Mesenchymal stem cell (in vitro differentiated cells and primary cell): ENCODE results near the gene MBD3.

ENCODE experiments used
- DNase-seq: peaks from one replicate; pipeline ENCODE4 v3.0.0-alpha.2; 2013
- H2AFZ ChIP-seq: one replicate; pipeline ENCODE4 v1.6.1; 2013; ENCODE audit warnings: low read depth, mild to moderate bottlenecking, control low read depth, inconsistent platforms, low read length, moderate library complexity
- H2AK5ac ChIP-seq: 2 replicates; pipeline ENCODE4 v1.6.1; 2013; ENCODE audit warnings: low read length, moderate library complexity, mild to moderate bottlenecking, inconsistent platforms; ENCODE audit not compliant: severe bottlenecking
- H2BK120ac ChIP-seq: one replicate; pipeline ENCODE4 v1.6.1; 2013; ENCODE audit warnings: low read depth, mild to moderate bottlenecking, inconsistent platforms, low read length, moderate library complexity
- H2BK12ac ChIP-seq, 2 experiments: one replicate each; pipeline ENCODE4 v1.6.1; 2013; ENCODE audit warnings: inconsistent platforms in 2 of 2, low read length in 2 of 2, mild to moderate bottlenecking in 2 of 2, moderate library complexity in 2 of 2, control low read depth in 1 of 2
- H2BK15ac ChIP-seq: one replicate; pipeline ENCODE4 v1.6.1; 2013; ENCODE audit warnings: mild to moderate bottlenecking, low read depth, inconsistent platforms; ENCODE audit not compliant: poor library complexity, severe bottlenecking
- H2BK5ac ChIP-seq: 2 replicates; pipeline ENCODE4 v1.6.1; 2013; ENCODE audit warnings: low read depth, mild to moderate bottlenecking, low read length, control low read depth, inconsistent platforms; ENCODE audit not compliant: poor library complexity, severe bottlenecking
- H3K14ac ChIP-seq, 2 experiments: one replicate each; pipeline ENCODE4 v1.6.1; 2013; ENCODE audit warnings: inconsistent platforms in 2 of 2, low read length in 2 of 2, control low read depth in 1 of 2, mild to moderate bottlenecking in 1 of 2, moderate library complexity in 1 of 2
- H3K18ac ChIP-seq, 2 experiments: one replicate each; pipeline ENCODE4 v1.6.1; 2013; ENCODE audit warnings: inconsistent platforms in 2 of 2, low read length in 2 of 2, control low read depth in 1 of 2, low read depth in 1 of 2, mild to moderate bottlenecking in 1 of 2
- H3K23ac ChIP-seq, 2 experiments: one replicate each; pipeline ENCODE4 v1.6.1; 2013; ENCODE audit warnings: inconsistent platforms in 2 of 2, low read length in 2 of 2, mild to moderate bottlenecking in 2 of 2, moderate library complexity in 2 of 2, control low read depth in 1 of 2
- H3K27ac ChIP-seq: 2 replicates; pipeline ENCODE4 v1.5.1; 2013; ENCODE audit warnings: mild to moderate bottlenecking, moderate library complexity, low read length, control low read depth, inconsistent platforms; ENCODE audit not compliant: poor library complexity, severe bottlenecking
- H3K27me3 ChIP-seq, 2 experiments: 2 replicates each; pipeline versions ENCODE4 v1.6.1 to v1.7.0; 2013; ENCODE audit warnings: low read length in 2 of 2, mild to moderate bottlenecking in 2 of 2, moderate library complexity in 2 of 2, control low read depth in 1 of 2, inconsistent platforms in 1 of 2; ENCODE audit not compliant: control insufficient read depth in 1 of 2, insufficient read depth in 1 of 2
- H3K36me3 ChIP-seq, 2 experiments: 2 replicates each; pipeline versions ENCODE4 v1.6.1 to v1.7.0; 2013; ENCODE audit warnings: low read length in 2 of 2, control low read depth in 1 of 2, inconsistent platforms in 1 of 2, low read depth in 1 of 2, mild to moderate bottlenecking in 1 of 2; ENCODE audit not compliant: insufficient read depth in 2 of 2, control insufficient read depth in 1 of 2
- H3K4ac ChIP-seq, 2 experiments: one replicate each; pipeline ENCODE4 v1.6.1; 2013; ENCODE audit warnings: inconsistent platforms in 2 of 2, low read length in 2 of 2, mild to moderate bottlenecking in 2 of 2, moderate library complexity in 2 of 2, control low read depth in 1 of 2, low read depth in 1 of 2
- H3K4me1 ChIP-seq: 2 replicates; pipeline ENCODE4 v1.6.1; 2013; ENCODE audit warnings: low read depth, low read length, control low read depth; ENCODE audit not compliant: control insufficient read depth, insufficient read depth
- H3K4me2 ChIP-seq: 2 replicates; pipeline ENCODE4 v1.6.1; 2013; ENCODE audit warnings: low read length, mild to moderate bottlenecking, inconsistent platforms; ENCODE audit not compliant: poor library complexity, severe bottlenecking
- H3K4me3 ChIP-seq, 2 experiments: 2 replicates each; pipeline versions ENCODE4 v1.5.1 to v1.7.0; 2013; ENCODE audit warnings: low read length in 2 of 2, mild to moderate bottlenecking in 2 of 2, control low read depth in 1 of 2, low read depth in 1 of 2; ENCODE audit not compliant: insufficient read depth in 1 of 2
- H3K79me1 ChIP-seq: replicated peaks from 2 replicates; pipeline ENCODE4 v1.6.1; 2013; ENCODE audit warnings: mild to moderate bottlenecking, control low read depth, low read length, inconsistent platforms; ENCODE audit not compliant: poor library complexity, severe bottlenecking
- H3K9ac ChIP-seq: 2 replicates; pipeline ENCODE4 v1.7.0; 2013; ENCODE audit warnings: mild to moderate bottlenecking, low read length, moderate library complexity
- H3K9me3 ChIP-seq: 2 replicates; pipeline ENCODE4 v1.7.0; 2013; ENCODE audit warnings: mild to moderate bottlenecking, low read length; ENCODE audit not compliant: control insufficient read depth
- H4K8ac ChIP-seq: one replicate; pipeline ENCODE4 v1.6.1; 2013; ENCODE audit warnings: inconsistent platforms, mild to moderate bottlenecking, low read length, moderate library complexity
- H4K91ac ChIP-seq: one replicate; pipeline ENCODE4 v1.6.1; 2013; ENCODE audit warnings: mild to moderate bottlenecking, low read length, inconsistent platforms
- WGBS: methylation state at CpG from one replicate; pipeline ENCODE4 v1.1.7; 2013; ENCODE audit warnings: mixed read lengths; 5-methylcytosine and 5-hydroxymethylcytosine counted together

MBD3 gene

GRCh38 chr19:1529430-1529816 is 63.2 kb downstream of the MBD3 start:
- Histone ChIP-seq H2AK5ac (no peak overlapping the region), H3K23ac (no peak overlapping the region), H3K14ac (no peak overlapping the region), H3K79me1 (no peaks in the 10 kb centered on the region), H3K4me1 (peaks cover 5% of the 10 kb centered on the region), H3K4ac (no peak overlapping the region), H4K8ac (no peak overlapping the region), H3K18ac (no peak overlapping the region), H2BK120ac (no peak overlapping the region), H2AFZ (no peak overlapping the region), H3K4me2 (no peak overlapping the region), H3K9me3 (no peaks in the 10 kb centered on the region), H4K91ac (no peak overlapping the region), H3K9ac (no peak overlapping the region), H3K27ac (no peak overlapping the region), H3K4me3 (no peak overlapping the region), H2BK15ac (no peak overlapping the region), H3K27me3 (peaks cover 12 to 39% of the 10 kb centered on the region in 2 experiments), H2BK5ac (no peak overlapping the region), H2BK12ac (no peak overlapping the region), H3K36me3 (peaks cover 0 to 6% of the 10 kb centered on the region in 2 experiments)
- WGBS = 83% methylated on average over 16 of the region's 16 CpGs
- no peak for DNase-seq

GRCh38 chr19:1528596-1529429 is 63.9 kb downstream of the MBD3 start:
- Histone ChIP-seq H2BK12ac (no peak overlapping the region), H2BK15ac (no peak overlapping the region), H2BK120ac (no peak overlapping the region), H3K4me2 (no peak overlapping the region), H2BK5ac (no peak overlapping the region), H4K91ac (no peak overlapping the region), H4K8ac (no peak overlapping the region), H2AK5ac (no peak overlapping the region), H3K18ac (no peak overlapping the region), H2AFZ (no peak overlapping the region), H3K14ac (no peak overlapping the region), H3K27ac (no peak overlapping the region), H3K4ac (no peak overlapping the region), H3K9ac (no peak overlapping the region), H3K4me3 (no peak overlapping the region), H3K79me1 (no peaks in the 10 kb centered on the region), H3K9me3 (no peaks in the 10 kb centered on the region), H3K36me3 (peaks cover 0 to 6% of the 10 kb centered on the region in 2 experiments), H3K27me3 (peaks cover 14 to 41% of the 10 kb centered on the region in 2 experiments), H3K23ac (no peak overlapping the region), H3K4me1 (peaks cover 11% of the 10 kb centered on the region)
- WGBS = 81% methylated on average over 21 of the region's 23 CpGs
- no peak for DNase-seq

DNA sequence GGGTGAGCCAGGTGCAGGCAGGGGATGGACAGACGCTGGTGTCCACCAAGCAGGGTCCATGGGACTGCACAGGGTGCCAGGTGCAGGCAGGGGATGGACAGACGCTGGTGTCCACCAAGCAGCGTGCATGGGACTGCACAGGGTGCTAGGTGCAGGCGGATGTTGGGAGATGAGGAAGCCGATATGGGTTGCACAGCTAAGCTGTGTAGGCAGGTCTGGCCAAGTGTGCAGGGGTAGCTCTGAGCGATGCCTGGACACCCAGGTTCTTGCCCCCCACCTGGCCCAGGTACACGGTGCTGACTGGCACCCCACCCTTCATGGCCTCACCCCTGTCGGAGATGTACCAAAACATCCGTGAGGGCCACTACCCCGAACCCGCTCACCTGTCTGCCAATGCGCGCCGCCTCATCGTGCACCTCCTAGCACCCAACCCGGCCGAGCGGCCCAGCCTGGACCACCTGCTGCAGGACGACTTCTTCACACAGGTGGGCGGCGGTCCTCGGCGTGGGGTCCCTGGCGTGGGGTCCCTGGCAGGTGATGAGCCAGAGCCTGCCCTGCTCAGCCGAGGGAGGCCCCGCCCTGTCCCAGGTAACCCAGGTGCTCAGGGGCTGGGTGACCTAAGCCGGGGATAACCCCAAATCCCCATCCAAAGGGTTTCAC is 64.9 kb downstream of the MBD3 start:
- WGBS = 84% methylated on average over 27 of the region's 27 CpGs

DNA sequence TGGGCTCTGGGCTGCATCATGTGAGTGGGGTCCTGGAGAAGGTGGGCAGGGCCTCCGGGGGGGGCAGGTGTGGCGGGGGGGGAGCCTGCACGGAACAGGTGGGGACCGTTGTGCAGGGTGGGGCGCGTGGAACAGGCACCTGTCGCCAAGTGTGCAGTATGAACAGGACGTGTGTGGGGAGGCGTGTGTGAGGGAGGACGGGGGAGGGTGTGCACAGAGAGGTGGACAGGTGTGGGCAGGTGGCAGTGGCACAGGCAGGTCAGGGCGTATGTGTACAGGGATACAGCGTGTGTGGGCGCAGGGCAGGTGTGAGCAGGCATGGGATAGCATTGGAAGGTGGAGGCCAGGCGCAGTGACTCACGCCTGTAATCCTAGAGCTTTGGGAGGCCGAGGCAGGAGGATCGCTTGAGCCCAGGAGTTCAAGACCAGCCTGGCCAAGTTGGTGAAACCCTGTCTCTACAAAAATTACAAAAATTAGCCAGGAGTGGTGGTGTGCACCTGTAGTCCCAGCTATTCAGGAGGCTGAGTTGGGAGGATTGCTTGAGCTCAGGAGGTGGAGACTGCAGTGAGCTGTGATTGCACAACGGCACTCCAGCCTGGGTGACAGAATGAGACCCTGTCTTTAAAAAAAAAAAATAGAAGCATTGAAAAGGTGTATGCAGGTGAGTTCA is 65.6 kb downstream of the MBD3 start:
- no peak overlapping the region for H4K8ac ChIP-seq
- no peak overlapping the region for H4K91ac ChIP-seq
- no peaks in the 10 kb centered on the region for H3K79me1 ChIP-seq
- no peak overlapping the region for H2AFZ ChIP-seq
- no peak overlapping the region for H3K9ac ChIP-seq
- H3K27ac ChIP-seq = no peak overlapping the region
- no peak overlapping the region for H2BK12ac ChIP-seq
- no peak overlapping the region for H2AK5ac ChIP-seq
- no peak overlapping the region for H3K4me2 ChIP-seq
- H3K14ac ChIP-seq = no peak overlapping the region
- peaks cover 0 to 6% of the 10 kb centered on the region in 2 experiments for H3K36me3 ChIP-seq
- H2BK5ac ChIP-seq = no peak overlapping the region
- WGBS = 82% methylated on average over 16 of the region's 18 CpGs
- H3K4me1 ChIP-seq = peaks cover 14% of the 10 kb centered on the region
- no peak overlapping the region for H3K4me3 ChIP-seq
- H2BK120ac ChIP-seq = no peak overlapping the region
- H3K9me3 ChIP-seq = no peaks in the 10 kb centered on the region
- no peak overlapping the region for H3K18ac ChIP-seq
- no peak overlapping the region for H3K23ac ChIP-seq
- no peak overlapping the region for H3K4ac ChIP-seq
- no peak overlapping the region for H2BK15ac ChIP-seq
- no peak for DNase-seq
- peaks cover 26 to 55% of the 10 kb centered on the region in 2 experiments for H3K27me3 ChIP-seq

More for the DNA sequence above, 64.9 kb downstream of the MBD3 start:
- Histone ChIP-seq H4K8ac (no peak overlapping the region), H3K4me1 (peaks cover 14% of the 10 kb centered on the region), H2AFZ (no peak overlapping the region), H3K4me2 (no peak overlapping the region), H3K4ac (no peak overlapping the region), H3K9me3 (no peaks in the 10 kb centered on the region), H3K79me1 (no peaks in the 10 kb centered on the region), H4K91ac (peak overlapping the region; percentile 40), H2AK5ac (no peak overlapping the region), H3K23ac (no peak overlapping the region), H2BK12ac (no peak overlapping the region), H2BK120ac (no peak overlapping the region), H3K36me3 (peaks cover 0 to 6% of the 10 kb centered on the region in 2 experiments), H2BK5ac (no peak overlapping the region), H3K18ac (no peak overlapping the region), H3K27me3 (peaks cover 23 to 50% of the 10 kb centered on the region in 2 experiments), H3K9ac (no peak overlapping the region), H2BK15ac (no peak overlapping the region), H3K14ac (no peak overlapping the region), H3K27ac (no peak overlapping the region), H3K4me3 (peak overlapping the region in 1 of 2 experiments; percentile 31)
- no peak for DNase-seq
